T47D (cell line): Measurements from ENCODE around the gene MORN4.
A peak's percentile ranks its signal among the peaks of the same experiment; 100 is the strongest.

Experiments
- DNase-seq, 2 experiments: peaks; one replicate each; pipeline versions ENCODE4 v3.0.0 to v3.0.0-alpha.2; 2011 to 2012; ENCODE audit warnings: low read depth in 1 of 2, low spot score in 1 of 2
- JUND ChIP-seq: IDR thresholded peaks from 2 replicates; pipeline ENCODE4 v1.6.1; 2012; ENCODE audit warnings: low read depth
- in situ Hi-C: cut with HindIII; loops from 2 replicates; pipeline ENCODE4 v1.10.0; 2016; ENCODE audit warnings: low sequenced_read_pairs, low pct_unique_long_range_greater_than_20kb

Gene MORN4

DNA sequence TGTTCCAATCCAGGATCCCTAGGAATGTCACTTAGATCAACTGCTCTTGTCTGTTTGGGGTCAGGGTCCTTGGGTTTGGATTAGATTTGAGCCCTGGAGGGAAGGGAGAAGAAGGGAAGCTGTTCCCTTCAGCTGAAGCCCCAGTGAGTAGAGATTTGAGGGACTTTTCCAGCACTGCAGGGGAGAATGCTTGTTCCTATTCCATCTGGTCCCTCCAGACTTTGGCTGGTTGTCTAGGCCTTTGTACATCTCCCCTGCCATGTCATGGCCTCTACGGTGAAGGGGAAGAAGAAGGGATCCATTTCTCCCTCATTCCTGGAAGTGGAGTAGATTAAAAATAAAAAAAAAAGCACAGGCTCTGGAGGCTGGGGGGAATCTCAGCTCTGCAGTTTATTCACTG, 32.7 kb downstream of the MORN4 start:
- in situ Hi-C loops, result no loop called here
- no peak for DNase-seq
- no peak for TF ChIP-seq JUND

DNA sequence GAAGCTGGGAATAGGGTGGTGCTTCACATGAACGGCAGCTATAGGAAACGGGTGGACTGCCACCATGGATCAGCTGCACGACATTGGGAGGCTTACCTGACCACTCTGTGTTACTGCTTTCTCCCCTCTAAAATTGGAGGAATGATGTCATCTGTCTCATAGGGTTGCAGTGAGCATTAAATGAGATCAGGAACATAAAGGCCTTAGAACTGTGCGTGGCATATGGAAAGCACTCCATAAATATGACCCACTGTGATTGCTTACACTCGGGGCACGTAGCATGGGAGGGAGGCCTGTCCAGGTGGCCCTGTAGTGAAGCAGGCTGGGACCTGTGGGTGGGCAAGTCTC, 34.1 kb downstream of the MORN4 start:
- DNase-seq, result no peak
- TF ChIP-seq JUND, result no peak
- in situ Hi-C loops, result no loop called here

DNA sequence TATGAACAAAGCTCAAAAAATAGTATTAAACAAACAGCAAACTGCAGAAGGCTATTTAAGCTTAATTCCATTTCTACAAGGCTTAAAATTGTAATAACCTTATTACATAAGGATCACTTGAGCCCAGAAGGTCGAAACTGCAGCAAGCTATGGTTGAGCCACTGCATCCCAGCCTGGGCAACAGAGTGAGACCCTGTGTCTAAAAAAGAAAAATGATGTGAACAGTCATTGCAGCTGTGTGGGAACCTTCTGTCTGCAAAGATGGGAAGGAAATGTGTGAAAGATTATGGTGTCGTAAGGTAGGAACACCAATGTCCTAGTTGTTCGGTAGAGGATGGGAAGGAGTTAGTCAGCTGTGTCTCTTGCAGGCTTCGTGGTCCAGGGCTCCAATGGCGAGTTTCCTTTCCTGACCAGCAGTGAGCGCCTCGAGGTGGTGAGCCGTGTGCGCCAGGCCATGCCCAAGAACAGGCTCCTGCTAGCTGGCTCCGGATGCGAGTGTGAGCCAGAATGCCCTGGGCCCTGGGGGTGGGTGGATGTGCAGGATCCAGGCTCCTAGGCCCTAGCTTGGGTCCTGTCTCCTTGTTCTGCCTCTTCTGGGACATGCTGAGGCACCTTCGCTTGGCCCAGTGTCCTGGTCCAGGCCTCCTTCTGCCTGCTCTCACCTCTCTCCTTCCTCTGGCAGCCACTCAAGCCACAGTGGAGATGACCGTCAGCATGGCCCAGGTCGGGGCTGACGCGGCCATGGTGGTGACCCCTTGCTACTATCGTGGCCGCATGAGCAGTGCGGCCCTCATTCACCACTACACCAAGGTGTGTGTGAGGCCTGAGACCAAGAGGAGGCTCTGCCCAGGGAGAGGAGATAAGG, 34.7 kb downstream of the MORN4 start:
- TF ChIP-seq JUND, result no peak
- no peak for DNase-seq
- in situ Hi-C loops, result no loop called here

DNA sequence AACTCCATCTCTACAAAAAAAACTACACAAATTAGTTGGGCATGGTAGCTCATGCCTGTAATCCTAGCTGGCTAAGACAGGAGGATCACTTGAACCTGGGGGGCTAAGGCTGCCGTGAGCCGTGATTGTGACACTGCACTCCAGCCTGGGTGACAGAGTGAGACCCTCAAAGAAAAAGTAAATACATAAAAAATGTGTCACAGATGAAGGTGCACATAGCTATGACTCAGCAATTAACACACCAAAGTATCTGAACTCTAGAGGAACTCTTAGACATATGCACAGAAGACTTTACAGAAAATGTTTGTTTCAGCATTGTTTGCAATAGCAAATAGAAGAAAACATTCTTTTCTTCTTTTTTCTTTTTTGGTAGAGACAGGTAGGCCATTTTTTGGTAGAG, 35.5 kb downstream of the MORN4 start:
- no peak for DNase-seq
- no peak for TF ChIP-seq JUND
- in situ Hi-C loops, result no loop called here

DNA sequence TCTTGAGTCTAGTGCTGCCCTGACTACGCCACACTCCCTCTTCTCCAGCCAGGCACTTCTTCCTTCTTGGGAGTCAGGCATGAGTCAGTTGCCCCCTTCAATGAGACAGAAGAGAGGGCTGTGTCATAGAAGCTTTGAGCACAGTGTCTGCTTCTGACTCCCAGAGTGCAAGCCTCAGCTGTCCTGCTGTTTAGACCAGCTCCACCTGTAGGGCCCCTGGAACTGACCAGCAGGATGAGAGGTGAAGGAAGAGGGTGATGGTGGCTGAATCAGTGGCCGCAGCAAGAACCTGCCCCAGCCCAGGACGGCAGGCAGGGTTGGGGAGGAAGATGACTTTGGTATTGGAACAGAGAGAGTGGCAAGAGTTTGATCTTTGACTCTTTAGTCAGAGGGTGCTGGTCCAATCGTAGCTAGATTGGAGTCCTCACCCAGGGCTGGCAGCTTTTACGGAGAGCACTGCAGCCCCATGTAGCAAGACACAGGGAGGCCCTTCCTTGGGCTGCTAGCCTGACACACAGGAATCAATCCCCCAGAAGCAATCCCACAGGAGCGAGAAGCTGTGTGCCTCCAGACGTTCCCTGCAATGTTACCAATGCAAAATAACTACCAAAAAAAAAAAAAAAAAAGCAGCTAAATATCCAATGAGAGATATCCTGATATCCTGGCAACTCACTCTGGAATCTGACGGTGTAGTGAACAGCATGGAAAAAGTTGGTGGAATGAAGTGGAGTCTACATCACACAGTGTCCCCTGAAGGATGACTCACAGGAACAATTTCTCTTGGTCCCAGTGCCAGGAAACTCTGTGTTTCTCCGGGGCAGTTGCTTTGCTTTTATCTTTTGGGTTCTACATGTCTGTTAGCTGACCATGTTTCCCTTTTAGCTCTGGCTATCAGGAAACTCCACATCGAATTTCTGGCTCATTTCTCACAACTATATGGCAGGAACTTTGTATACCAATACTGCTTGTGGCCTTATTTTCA, 36.9 kb downstream of the MORN4 start:
- no peak for TF ChIP-seq JUND
- in situ Hi-C loops, result no loop called here
- no peak for DNase-seq

DNA sequence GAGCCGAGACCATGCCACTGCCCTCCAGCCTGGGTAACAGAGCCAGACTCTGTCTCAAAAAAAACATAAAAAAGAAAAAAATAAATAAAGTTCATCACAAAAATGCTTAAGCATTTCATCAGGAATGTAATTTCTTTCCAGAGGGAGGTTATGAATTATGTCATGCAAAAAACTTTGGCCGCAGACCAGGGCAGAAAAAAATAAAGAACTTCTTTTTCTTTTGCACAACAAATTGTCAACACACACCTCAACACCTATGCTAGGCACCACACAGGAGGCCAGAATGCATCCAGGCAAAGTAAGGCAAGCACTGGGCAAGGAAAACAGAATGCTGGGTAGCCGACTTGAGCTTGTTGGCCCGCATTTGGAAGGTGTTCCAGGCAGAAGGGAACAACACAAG, 39.9 kb downstream of the MORN4 start:
- DNase-seq, result no peak
- in situ Hi-C loops, result no loop called here
- TF ChIP-seq JUND, result no peak

DNA sequence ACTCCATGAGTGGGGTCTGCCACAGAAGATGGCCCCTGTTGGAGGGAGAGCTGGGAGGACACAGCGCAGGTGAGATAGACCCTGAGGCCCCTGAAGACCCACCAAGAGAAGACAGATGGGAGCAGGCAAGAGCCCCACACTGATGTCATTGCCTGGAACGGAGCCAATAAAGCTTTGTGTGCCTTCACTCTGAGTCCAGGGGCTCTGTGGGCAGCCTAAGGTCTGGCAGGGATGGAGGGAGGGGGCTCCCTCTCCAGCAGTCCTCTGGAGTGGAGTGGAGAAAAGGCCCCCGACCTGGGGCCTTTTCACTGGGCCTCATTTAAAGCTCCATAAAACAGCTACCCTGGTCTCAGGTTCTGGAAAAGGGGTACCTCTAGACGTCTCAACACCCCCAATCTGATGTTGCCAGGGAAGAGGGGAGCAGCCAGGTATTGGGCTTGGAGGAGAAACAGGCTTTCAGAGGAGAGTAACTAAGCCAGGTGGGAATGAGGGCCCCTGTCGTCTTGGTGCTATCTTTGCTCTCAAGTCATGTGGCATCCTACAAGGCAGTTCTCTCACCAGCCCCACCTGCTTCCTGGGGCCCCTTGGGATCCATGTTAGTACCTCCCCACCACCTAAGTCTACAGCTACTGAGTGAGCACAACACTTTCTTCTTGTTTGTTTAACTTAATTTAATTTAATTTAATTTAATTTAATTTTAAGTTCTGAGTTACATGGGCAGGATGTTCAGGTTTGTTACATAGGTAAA, 42.4 kb downstream of the MORN4 start:
- TF ChIP-seq JUND, result no peak
- in situ Hi-C loops, result no loop called here
- no peak for DNase-seq

DNA sequence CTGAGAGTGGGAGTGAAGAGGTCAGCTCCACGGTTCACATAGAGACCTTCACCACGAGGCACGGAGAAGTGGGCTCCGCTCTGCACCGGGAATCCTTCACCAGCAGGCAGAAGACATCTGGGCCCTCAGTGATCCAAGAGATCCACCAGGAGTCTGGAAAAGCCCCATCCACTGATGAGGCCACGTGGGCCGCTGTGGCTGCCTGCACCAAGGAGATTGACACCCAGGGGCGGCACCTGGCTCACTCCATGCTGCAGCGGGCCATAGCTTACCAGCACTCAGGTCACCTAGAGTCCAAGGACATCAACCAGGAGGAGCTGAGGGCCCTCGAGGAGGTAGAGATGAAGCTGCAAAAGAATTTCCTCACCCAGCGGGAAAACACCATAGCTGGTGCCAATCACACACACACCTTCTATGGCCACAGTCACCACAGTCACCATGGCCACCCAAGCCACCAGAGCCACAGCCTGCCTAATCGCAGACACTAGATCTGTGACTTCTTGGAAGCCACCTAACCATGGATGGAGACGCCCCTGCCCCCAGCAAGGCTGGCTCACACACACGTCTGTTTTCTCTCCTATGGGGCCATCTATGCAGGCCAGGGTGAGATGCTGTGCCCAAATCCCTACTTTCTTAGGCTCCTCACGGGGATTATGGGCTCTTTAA, 43.1 kb downstream of the MORN4 start:
- no peak for TF ChIP-seq JUND
- no peak for DNase-seq
- in situ Hi-C loops, result no loop called here

DNA sequence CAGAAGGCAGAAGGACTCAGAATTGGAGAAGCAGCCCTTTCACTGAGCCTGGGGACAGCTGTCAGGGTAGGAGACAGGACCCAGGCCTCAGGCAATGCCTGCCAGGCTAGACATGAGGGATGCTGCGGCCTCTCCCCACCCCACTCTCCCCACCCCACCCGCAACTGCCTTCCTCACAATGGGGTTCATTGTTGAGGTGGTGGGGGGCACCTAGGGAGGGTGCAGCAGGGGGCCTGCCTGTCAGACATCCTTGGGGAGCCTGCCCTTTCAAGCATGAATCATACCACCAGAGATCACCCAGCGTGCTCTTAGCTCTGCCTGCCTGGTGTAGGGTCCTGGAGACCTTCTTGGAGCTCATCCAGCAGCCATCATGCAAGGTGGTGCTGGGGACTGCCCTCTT, 43.8 kb downstream of the MORN4 start, which contains the start of gene C10orf62:
Gene C10orf62, plus strand, starts transcription at position 243 of the 400 bp plus-strand sequence. CDS start 177 bp downstream, outside the sequence.
- DNase-seq, result no peak
- in situ Hi-C loops, result no loop called here
- no peak for TF ChIP-seq JUND

DNA sequence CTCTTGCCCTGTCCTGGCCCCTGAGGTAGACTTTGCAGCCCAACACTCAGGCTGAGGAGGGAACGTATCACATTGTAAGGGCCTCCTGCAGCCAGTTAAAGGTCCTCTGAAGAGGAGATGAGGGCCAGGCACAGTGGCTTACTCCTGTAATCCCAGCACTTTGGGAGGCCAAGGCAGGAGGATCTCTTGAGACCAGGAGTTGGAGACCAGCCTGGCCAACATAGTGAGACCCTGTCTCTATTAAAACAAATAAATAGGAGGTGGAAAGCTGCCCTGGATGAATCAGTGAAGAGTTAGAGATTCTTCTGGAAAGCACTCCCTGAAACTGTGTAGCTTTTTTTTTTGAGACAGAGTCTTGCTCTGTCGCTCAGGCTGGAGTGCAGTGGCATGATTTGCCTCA, 46.1 kb downstream of the MORN4 start:
- in situ Hi-C loops, result no loop called here
- no peak for TF ChIP-seq JUND
- DNase-seq, result no peak

DNA sequence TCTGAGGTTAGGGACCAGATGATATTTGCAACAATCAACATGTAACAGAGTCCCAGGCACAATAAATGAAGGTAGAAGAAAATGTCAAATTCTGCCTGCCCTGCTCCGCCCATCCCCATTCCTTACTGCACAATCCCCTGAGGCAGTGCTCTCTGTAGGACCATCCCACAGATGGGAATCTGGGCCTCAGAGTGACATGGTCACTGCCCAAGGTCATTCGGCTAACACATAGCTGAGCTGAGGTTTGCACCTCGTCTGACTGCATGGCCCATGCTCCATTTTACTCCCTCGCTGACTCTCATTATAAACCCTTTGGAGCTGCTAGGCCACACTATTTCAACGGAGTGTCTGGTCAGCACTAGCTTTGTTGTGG, 47.9 kb downstream of the MORN4 start:
- in situ Hi-C loops, result no loop called here
- TF ChIP-seq JUND, result no peak
- DNase-seq, result peak in 1 of 2 experiments; percentile 46
